ENCODE data around the gene MYCN.
"Not testable (repeated sequence)": the region's sequence is repeated elsewhere in the genome, so short reads cannot be mapped to it uniquely, and the experiment has no call there.

MYCN gene

DNA sequence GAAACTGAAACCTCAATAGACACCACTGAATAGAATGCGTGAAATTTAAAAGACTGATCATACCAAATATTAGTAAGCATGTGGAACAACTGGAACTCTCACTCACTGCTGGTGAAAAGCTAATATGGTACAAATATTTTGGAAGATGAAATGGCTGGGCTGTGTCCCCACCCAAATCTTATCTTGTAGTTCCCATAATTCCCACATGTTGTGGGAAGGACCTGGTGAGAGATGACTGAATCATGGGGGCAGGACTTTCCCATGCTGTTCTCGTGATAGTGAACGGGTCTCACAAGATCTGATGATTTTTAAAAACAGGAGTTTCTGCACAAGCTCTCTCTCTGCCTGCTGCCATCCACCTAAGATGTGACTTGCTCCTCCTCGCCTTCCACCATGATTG is 32.0 kb upstream of the MYCN start:
- TF ChIP-seq, protein P1, sequence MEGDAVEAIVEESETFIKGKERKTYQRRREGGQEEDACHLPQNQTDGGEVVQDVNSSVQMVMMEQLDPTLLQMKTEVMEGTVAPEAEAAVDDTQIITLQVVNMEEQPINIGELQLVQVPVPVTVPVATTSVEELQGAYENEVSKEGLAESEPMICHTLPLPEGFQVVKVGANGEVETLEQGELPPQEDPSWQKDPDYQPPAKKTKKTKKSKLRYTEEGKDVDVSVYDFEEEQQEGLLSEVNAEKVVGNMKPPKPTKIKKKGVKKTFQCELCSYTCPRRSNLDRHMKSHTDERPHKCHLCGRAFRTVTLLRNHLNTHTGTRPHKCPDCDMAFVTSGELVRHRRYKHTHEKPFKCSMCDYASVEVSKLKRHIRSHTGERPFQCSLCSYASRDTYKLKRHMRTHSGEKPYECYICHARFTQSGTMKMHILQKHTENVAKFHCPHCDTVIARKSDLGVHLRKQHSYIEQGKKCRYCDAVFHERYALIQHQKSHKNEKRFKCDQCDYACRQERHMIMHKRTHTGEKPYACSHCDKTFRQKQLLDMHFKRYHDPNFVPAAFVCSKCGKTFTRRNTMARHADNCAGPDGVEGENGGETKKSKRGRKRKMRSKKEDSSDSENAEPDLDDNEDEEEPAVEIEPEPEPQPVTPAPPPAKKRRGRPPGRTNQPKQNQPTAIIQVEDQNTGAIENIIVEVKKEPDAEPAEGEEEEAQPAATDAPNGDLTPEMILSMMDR (IDR thresholded peaks at IDR 0.05; ENCODE audit: borderline replicate concordance, control extremely low read depth, extremely low read depth, insufficient read depth, missing control alignments) = no peak
- no peak for DNase-seq (ENCODE audit: low spot score)
- in situ Hi-C loops (cut with MboI; ENCODE audit: low sequenced_read_pairs, unreplicated experiment) = no loop called here

DNA sequence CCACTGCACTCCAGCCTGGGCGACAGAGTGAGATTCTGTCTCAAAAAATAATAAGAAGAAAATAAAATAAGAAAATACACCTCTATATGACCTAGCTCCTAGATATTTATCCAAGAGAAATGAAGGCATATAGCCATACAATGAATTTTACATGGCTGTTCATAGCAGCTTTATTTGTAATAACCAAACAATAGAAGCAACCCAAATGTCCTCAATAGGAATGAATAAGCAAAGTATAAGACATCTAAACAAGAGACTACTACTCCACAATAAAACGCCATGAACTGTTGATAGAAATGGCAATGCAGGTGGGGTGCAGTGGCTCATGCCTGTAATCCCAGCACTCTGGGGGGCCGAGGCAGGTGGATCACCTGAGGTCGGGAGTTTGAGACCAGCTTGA is 31.2 kb upstream of the MYCN start:
- TF ChIP-seq, protein P1 (IDR thresholded peaks at IDR 0.05; ENCODE audit: borderline replicate concordance, control extremely low read depth, extremely low read depth, insufficient read depth, missing control alignments) = no peak
- no peak for DNase-seq (ENCODE audit: low spot score)

DNA sequence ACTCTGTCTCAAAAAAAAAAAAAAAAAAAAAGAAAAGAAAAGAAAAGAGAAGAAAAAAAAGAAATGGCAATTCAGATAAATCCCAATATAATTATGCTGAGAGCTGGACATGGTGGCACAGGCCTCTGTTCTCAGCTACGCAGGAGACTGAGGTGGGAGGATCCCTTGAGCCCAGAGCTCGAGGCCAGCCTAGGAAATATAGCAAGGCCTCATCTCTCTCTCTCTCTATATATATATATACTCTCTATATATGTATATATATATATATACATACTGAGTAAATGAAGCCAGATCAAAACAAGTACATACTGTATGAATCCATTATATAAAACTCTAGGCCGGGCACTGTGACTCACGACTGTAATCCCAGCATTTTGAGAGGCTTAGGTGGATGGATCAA is 30.6 kb upstream of the MYCN start:
- DNase-seq (ENCODE audit: low spot score) = no peak
- in situ Hi-C loops (cut with MboI; ENCODE audit: low sequenced_read_pairs, unreplicated experiment) = no loop called here
- TF ChIP-seq, protein P1 (IDR thresholded peaks at IDR 0.05; ENCODE audit: borderline replicate concordance, control extremely low read depth, extremely low read depth, insufficient read depth, missing control alignments) = no peak

More for the DNA sequence above, 31.2 kb upstream of the MYCN start:
- in situ Hi-C loops (cut with MboI; ENCODE audit: low sequenced_read_pairs, unreplicated experiment) = no loop called here

DNA sequence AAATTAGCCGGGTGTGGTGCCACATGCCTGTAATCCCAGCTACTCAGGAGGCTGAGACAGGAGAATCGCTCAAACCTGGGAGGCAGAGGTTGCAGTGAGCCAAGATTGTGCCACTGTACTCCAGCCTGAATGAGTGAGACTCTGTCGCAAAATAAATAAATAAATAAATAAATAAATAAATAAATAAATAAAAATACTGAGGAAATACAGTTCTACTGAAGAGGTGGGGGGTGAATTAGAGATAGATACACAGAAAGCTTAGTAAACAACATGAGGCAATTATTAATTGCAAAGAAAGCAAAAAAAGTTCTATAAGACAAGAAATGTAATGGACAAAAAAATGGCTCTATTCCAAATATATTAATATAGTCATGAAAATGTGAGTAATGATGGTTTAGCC is 29.1 kb upstream of the MYCN start:
- in situ Hi-C loops (cut with MboI; ENCODE audit: low sequenced_read_pairs, unreplicated experiment); DNase-seq (ENCODE audit: low spot score): not testable (repeated sequence)

DNA sequence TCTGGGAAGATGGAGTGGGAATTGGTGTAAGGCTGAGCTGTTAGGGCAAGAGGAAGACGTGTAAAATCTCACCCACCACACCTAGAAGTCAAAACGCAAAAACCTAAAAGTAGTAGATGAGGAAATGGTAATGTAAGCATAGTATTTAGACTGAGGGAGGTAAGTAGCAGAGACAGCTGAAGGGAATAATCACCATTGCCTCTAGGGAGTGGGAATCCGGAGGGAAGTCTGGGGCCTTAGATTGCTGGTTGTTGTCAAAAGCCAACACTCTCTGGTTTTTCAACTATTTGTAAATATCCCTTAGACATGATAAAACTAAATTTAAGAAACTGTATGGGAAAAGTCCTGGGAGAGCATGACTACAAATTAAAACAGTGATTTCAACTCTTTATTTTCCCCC is 28.7 kb upstream of the MYCN start:
- TF ChIP-seq, protein P1 (IDR thresholded peaks at IDR 0.05; ENCODE audit: borderline replicate concordance, control extremely low read depth, extremely low read depth, insufficient read depth, missing control alignments) = no peak
- in situ Hi-C loops (cut with MboI; ENCODE audit: low sequenced_read_pairs, unreplicated experiment) = no loop called here
- DNase-seq (ENCODE audit: low spot score) = no peak

DNA sequence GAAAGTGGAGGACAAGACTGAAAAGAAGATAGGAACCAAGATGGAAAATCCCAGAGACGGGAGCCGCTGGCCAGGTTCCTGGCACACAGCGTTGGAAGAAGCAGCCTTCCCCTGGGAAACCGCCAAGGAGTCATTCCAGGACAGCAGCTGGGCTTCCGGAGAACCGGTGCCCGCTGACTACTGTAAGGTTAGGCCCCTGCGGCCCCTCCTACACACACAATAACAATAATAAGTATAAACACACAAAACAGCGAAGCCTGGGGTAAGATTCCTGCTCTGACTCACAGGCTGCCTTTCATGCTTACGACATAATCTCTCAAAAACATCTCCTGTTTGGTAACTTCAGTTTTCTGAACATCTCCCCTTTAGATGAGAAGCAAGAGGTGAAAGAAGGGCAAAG is 28.1 kb upstream of the MYCN start:
- in situ Hi-C loops (cut with MboI; ENCODE audit: low sequenced_read_pairs, unreplicated experiment) = no loop called here
- TF ChIP-seq, protein P1 (IDR thresholded peaks at IDR 0.05; ENCODE audit: borderline replicate concordance, control extremely low read depth, extremely low read depth, insufficient read depth, missing control alignments) = no peak
- DNase-seq (ENCODE audit: low spot score) = no peak

DNA sequence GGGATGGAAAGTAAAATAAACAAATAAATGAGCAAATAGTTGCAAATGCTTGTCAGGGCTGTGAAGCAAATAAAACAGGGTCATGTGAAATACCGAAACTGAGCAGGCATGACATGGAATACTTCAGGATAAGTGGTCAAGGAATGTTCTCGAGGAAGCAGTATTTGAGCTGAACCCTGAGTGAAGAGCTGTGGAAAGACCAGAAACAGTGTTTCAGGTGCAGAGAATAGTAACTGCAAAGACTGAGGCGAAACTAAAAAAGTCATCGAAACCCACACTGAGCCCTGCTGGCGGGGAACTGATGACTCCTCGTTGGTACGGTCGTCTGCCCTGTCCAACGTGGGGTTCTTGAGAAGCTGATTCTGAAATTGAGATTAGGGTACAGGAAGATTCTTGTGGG is 27.2 kb upstream of the MYCN start:
- TF ChIP-seq, protein P1 (IDR thresholded peaks at IDR 0.05; ENCODE audit: borderline replicate concordance, control extremely low read depth, extremely low read depth, insufficient read depth, missing control alignments) = no peak
- in situ Hi-C loops (cut with MboI; ENCODE audit: low sequenced_read_pairs, unreplicated experiment) = no loop called here
- no peak for DNase-seq (ENCODE audit: low spot score)

All from GM13976 (cell line).